ENCODE data around the gene TMEM219. TPM values are rescaled to one million over a fixed set of nuclear protein-coding genes. Genes with fewer than 3 reads are reported as not detected.
A peak's percentile ranks its signal among the peaks of the same experiment; 100 is the strongest.

The TMEM219 gene
- total and polyA plus RNA-seq, 9 of the 15 experiments (the other 6 are each of a cell fraction or from before 2014, with no cell fraction given): 35.3 to 62.8 (median 55.5) TPM

DNA sequence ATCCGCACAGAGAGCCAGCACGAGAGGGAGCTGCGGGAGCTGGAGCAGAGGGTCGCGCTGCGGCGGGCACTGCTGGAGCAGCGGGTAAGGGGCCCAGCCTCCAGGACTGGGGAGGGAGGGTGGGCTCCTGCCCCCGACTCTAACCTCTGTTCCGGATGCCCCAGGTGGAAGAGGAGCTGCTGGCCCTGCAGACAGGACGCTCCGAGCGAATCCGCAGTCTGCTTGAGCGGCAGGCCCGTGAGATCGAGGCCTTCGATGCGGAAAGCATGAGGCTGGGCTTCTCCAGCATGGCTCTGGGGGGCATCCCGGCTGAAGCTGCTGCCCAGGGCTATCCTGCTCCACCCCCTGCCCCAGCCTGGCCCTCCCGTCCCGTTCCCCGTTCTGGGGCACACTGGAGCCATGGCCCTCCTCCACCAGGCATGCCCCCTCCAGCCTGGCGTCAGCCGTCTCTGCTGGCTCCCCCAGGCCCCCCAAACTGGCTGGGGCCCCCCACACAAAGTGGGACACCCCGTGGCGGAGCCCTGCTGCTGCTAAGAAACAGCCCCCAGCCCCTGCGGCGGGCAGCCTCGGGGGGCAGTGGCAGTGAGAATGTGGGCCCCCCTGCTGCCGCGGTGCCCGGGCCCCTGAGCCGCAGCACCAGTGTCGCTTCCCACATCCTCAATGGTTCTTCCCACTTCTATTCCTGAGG is 29.1 kb downstream of the TMEM219 start:
- ChIA-PET CTCF (ENCODE audit: low intra/inter-chr PET ratio) (no interaction called here), POLR2A (interaction anchor here (0.6 to 4.2 kb wide), 4 partner anchors 12 to 357 kb away, joined by 3 to 20 read pairs (median 4); no protein-coding TSS in a partner anchor)
- no peak overlapping the region for H3K4me2 ChIP-seq (ENCODE audit: insufficient read depth, low read length)
- peaks cover 9 to 50% of the 10 kb centered on the region in 2 experiments; a peak in 4 of 5 replicates for H3K4me1 ChIP-seq (replicated peaks in 1 of 2; ENCODE audit: control insufficient read depth in 2 of 2, insufficient read depth in 2 of 2, low read length in 2 of 2)
- no peaks in the 10 kb centered on the region for H3K9me3 ChIP-seq (replicated peaks; ENCODE audit: control insufficient read depth, insufficient read depth, low read depth, low read length)
- intact Hi-C loops (cut with micrococcal nuclease): no loop called here
- no peaks in the 10 kb centered on the region for H3K27me3 ChIP-seq (ENCODE audit: control insufficient read depth in 2 of 2, insufficient read depth in 2 of 2, low read length in 2 of 2)
- peaks cover 77% of the 10 kb centered on the region; the same call in 2 of the 3 replicates for H3K36me3 ChIP-seq (ENCODE audit: control insufficient read depth, insufficient read depth, low read length)
- H3K27ac ChIP-seq (ENCODE audit: extremely low read depth, low read depth, low read length): no peak overlapping the region
- WGBS (ENCODE audit: insufficient coverage, low coverage, missing lambda C conversion rate): 96% methylated on average over 17 of the region's 35 CpGs
- no peak overlapping the region for H2AFZ ChIP-seq (ENCODE audit: low read depth, low read length)
- no peak for ATAC-seq
- no peak for DNase-seq (ENCODE audit: extremely low read depth in 1 of 4, low spot score in 3 of 4)
- H3K9me1 ChIP-seq (ENCODE audit: control insufficient read depth, insufficient read depth, low read length): no peaks in the 10 kb centered on the region
- no peaks in the 10 kb centered on the region for H4K20me1 ChIP-seq (replicated peaks; ENCODE audit: control insufficient read depth, insufficient read depth, low read length)
- peak overlapping the region in 1 of 2 experiments; percentile 53; a peak in 2 of 4 replicates for H3K9ac ChIP-seq (ENCODE audit: insufficient read depth in 1 of 2, low read depth in 2 of 2, low read length in 2 of 2)
- no peak for FAIRE-seq
- BruUV-seq (replicated peaks): no TSS peak
- H3K4me3 ChIP-seq: no peak overlapping the region
- in situ Hi-C loops (cut with MboI): no loop called here
- peak; percentile 67 for TF ChIP-seq POLR2G (IDR thresholded peaks at IDR 0.05; ENCODE audit: low read depth, low read length)
- TF ChIP-seq RBFOX2 (IDR thresholded peaks at IDR 0.05; ENCODE audit: low read depth, low read length): peak; percentile 33; the same call in 1 of the 2 replicates
- no peak for TF ChIP-seq ZNF224 (CRISPR knock-in tag; IDR thresholded peaks at IDR 0.05)
- H3K79me2 ChIP-seq (ENCODE audit: control insufficient read depth, insufficient read depth, low read length): peaks cover 4% of the 10 kb centered on the region; the same call in 2 of the 3 replicates

DNA sequence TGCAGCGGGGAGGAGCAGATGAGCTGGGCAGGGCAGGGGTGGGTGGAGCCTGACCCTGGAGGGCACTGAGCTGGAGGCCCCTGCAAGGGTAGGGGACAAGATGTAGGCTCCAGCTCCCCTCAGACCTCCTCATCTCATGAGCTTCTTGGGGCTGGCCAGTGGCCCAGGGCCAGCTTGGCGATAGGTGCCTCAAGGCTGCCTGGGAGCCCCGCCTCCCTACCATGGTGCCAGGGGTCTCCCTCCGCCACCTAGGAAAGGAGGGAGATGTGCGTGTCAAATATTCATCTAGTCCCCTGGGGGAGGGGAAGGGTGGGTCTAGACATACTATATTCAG is 29.7 kb downstream of the TMEM219 start:
- ChIA-PET CTCF (ENCODE audit: low intra/inter-chr PET ratio) (no interaction called here), POLR2A (interaction anchor here (0.6 to 4.2 kb wide), 3 partner anchors 14 to 356 kb away, joined by 3 to 20 read pairs (median 6); no protein-coding TSS in a partner anchor)
- Histone ChIP-seq H3K9ac (ENCODE audit: insufficient read depth in 1 of 2, low read depth in 2 of 2, low read length in 2 of 2) (peak overlapping the region in 1 of 2 experiments; percentile 53; a peak in 2 of 4 replicates), H3K4me2 (ENCODE audit: insufficient read depth, low read length) (no peak overlapping the region), H4K20me1 (replicated peaks; ENCODE audit: control insufficient read depth, insufficient read depth, low read length) (no peaks in the 10 kb centered on the region), H3K4me1 (replicated peaks in 1 of 2; ENCODE audit: control insufficient read depth in 2 of 2, insufficient read depth in 2 of 2, low read length in 2 of 2) (peaks cover 10 to 54% of the 10 kb centered on the region in 2 experiments; a peak in 4 of 5 replicates), H3K9me1 (ENCODE audit: control insufficient read depth, insufficient read depth, low read length) (no peaks in the 10 kb centered on the region), H3K36me3 (ENCODE audit: control insufficient read depth, insufficient read depth, low read length) (peaks cover 71% of the 10 kb centered on the region; the same call in 2 of the 3 replicates), H2AFZ (ENCODE audit: low read depth, low read length) (no peak overlapping the region), H3K27me3 (ENCODE audit: control insufficient read depth in 2 of 2, insufficient read depth in 2 of 2, low read length in 2 of 2) (no peaks in the 10 kb centered on the region), H3K27ac (ENCODE audit: extremely low read depth, low read depth, low read length) (no peak overlapping the region), H3K4me3 (no peak overlapping the region), H3K9me3 (replicated peaks; ENCODE audit: control insufficient read depth, insufficient read depth, low read depth, low read length) (no peaks in the 10 kb centered on the region), H3K79me2 (ENCODE audit: control insufficient read depth, insufficient read depth, low read length) (peaks cover 8% of the 10 kb centered on the region)
- in situ Hi-C loops (cut with MboI): no loop called here
- intact Hi-C loops (cut with micrococcal nuclease): no loop called here
- ATAC-seq (no peak), DNase-seq (ENCODE audit: extremely low read depth in 1 of 4, low spot score in 3 of 4) (no peak), FAIRE-seq (no peak)
- BruUV-seq (replicated peaks): no TSS peak
- 94% methylated on average over 3 of the region's 5 CpGs for WGBS (ENCODE audit: insufficient coverage, low coverage, missing lambda C conversion rate)
- TF ChIP-seq, protein P1, sequence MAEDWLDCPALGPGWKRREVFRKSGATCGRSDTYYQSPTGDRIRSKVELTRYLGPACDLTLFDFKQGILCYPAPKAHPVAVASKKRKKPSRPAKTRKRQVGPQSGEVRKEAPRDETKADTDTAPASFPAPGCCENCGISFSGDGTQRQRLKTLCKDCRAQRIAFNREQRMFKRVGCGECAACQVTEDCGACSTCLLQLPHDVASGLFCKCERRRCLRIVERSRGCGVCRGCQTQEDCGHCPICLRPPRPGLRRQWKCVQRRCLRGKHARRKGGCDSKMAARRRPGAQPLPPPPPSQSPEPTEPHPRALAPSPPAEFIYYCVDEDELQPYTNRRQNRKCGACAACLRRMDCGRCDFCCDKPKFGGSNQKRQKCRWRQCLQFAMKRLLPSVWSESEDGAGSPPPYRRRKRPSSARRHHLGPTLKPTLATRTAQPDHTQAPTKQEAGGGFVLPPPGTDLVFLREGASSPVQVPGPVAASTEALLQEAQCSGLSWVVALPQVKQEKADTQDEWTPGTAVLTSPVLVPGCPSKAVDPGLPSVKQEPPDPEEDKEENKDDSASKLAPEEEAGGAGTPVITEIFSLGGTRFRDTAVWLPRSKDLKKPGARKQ (CRISPR knock-in tag; IDR thresholded peaks at IDR 0.05): no peak
- 0 out of 2 replicates have a peak, but pooled peaks have one; percentile 18 for TF ChIP-seq POLR2G (IDR thresholded peaks at IDR 0.05; ENCODE audit: low read depth, low read length)
- no peak for TF ChIP-seq RFX5 (IDR thresholded peaks at IDR 0.05; ENCODE audit: low read depth, low read length)
- 0 out of 2 replicates have a peak, but pooled peaks have one; percentile 29 for TF ChIP-seq MYNN (IDR thresholded peaks at IDR 0.05)
- no peak for TF ChIP-seq MYNN (CRISPR knock-in tag; IDR thresholded peaks at IDR 0.05)
